Measurements from ENCODE around the gene OR2AG2. TPM values are rescaled to one million over a fixed set of nuclear protein-coding genes. Genes with fewer than 3 reads are reported as not detected.

OR2AG2 gene
- total RNA-seq, 2 experiments from 2014 or later, result 0.82 to 1.7 TPM

- Histone ChIP-seq H3K27ac (ENCODE audit: low read depth, low read length, poor library complexity, severe bottlenecking) (no peak overlapping the region), H2AFZ (ENCODE audit: low read length) (no peak overlapping the region), H3K79me2 (ENCODE audit: insufficient read depth, low read depth, low read length) (no peaks in the 10 kb centered on the region), H3K4me2 (ENCODE audit: low read length) (no peak overlapping the region), H3K9me2 (ENCODE audit: insufficient read depth, low read length) (no peaks in the 10 kb centered on the region), H3K9me3 (ENCODE audit: low read length) (no peaks in the 10 kb centered on the region), H4K20me1 (ENCODE audit: insufficient read depth, low read length) (no peaks in the 10 kb centered on the region), H3K4me1 (ENCODE audit: insufficient read depth, low read length, poor library complexity, severe bottlenecking) (peaks cover 13% of the 10 kb centered on the region), H3K4me3 (ENCODE audit: low read depth, low read length, poor library complexity, severe bottlenecking) (no peak overlapping the region), H3K36me3 (ENCODE audit: insufficient read depth, low read length) (no peaks in the 10 kb centered on the region)
- TF ChIP-seq EZH2phosphoT487 (IDR thresholded peaks at IDR 0.05; ENCODE audit: borderline replicate concordance, low read depth, low read length) (no peak), CTCF (conservative IDR thresholded peaks at IDR 0.05; ENCODE audit: low read length) (no peak)
- no TSS peak for BruUV-seq (replicated peaks)
- intact Hi-C loops (cut with micrococcal nuclease; ENCODE audit: unreplicated experiment), result no loop called here
- CTCF ChIA-PET (ENCODE audit: unreplicated experiment), result no interaction called here
- DNase-seq (ENCODE audit: low spot score), result no peak
- POLR2A ChIA-PET, result interaction anchor here (0.5 to 1.3 kb wide), 4 partner anchors 11 to 327 kb away, joined by 3 to 5 read pairs (median 3); no protein-coding TSS in a partner anchor
Observed at GRCh38 chr11:6733326-6734275, 38.2 kb downstream of the OR2AG2 start.

- ChIA-PET POLR2A (interaction anchor here (0.7 to 1.2 kb wide), 3 partner anchors 9 to 42 kb away, joined by 3 to 4 read pairs (median 3); no protein-coding TSS in a partner anchor), CTCF (ENCODE audit: unreplicated experiment) (interaction anchor here (1.6 kb wide), 1 partner anchor 10 kb away, joined by 4 read pairs; no protein-coding TSS in a partner anchor)
- Histone ChIP-seq H3K36me3 (ENCODE audit: insufficient read depth, low read length) (no peaks in the 10 kb centered on the region), H3K9me2 (ENCODE audit: insufficient read depth, low read length) (peaks cover 3% of the 10 kb centered on the region; the same call in 1 of the 2 replicates), H3K4me3 (ENCODE audit: low read depth, low read length, poor library complexity, severe bottlenecking) (no peak overlapping the region), H3K79me2 (ENCODE audit: insufficient read depth, low read depth, low read length) (no peaks in the 10 kb centered on the region), H2AFZ (ENCODE audit: low read length) (no peak overlapping the region), H3K4me2 (ENCODE audit: low read length) (no peak overlapping the region), H3K4me1 (ENCODE audit: insufficient read depth, low read length, poor library complexity, severe bottlenecking) (no peaks in the 10 kb centered on the region), H4K20me1 (ENCODE audit: insufficient read depth, low read length) (no peaks in the 10 kb centered on the region), H3K9me3 (ENCODE audit: low read length) (no peaks in the 10 kb centered on the region), H3K27ac (ENCODE audit: low read depth, low read length, poor library complexity, severe bottlenecking) (no peak overlapping the region)
- TF ChIP-seq EZH2phosphoT487 (IDR thresholded peaks at IDR 0.05; ENCODE audit: borderline replicate concordance, low read depth, low read length) (no peak), CTCF (conservative IDR thresholded peaks at IDR 0.05; ENCODE audit: low read length) (no peak)
- intact Hi-C loops (cut with micrococcal nuclease; ENCODE audit: unreplicated experiment), result no loop called here
- no peak for DNase-seq (ENCODE audit: low spot score)
- BruUV-seq (replicated peaks), result no TSS peak
Observed at GRCh38 chr11:6727971-6728760, 43.6 kb downstream of the OR2AG2 start.

Measured in OCI-LY7 (cell line).